Renal cortex interstitium (tissue), 11 donors: ENCODE results near the gene ANKRD13D. TPM values are rescaled to one million over a fixed set of nuclear protein-coding genes. Genes with fewer than 3 reads are reported as not detected.

ENCODE experiments used
- DNase-seq, 11 donors: peaks; one replicate each; pipeline ENCODE4 v3.0.0-alpha.2; 2013; ENCODE audit warnings: low read depth in 9 of 11, low spot score in 4 of 11; ENCODE audit errors: extremely low read depth in 1 of 11
- polyA plus RNA-seq, 3 donors: library from polyadenylated mRNA; unstranded; fragments of 120-200 nt; gene quantifications; one replicate each; pipeline ENCODE4 v1.2.1, GENCODE V29; 2013; ENCODE audit not compliant: insufficient read length in 3 of 3

Gene ANKRD13D
- polyA plus RNA-seq, 3 donors = 21.5 to 48.5 (median 30.5) TPM

DNA sequence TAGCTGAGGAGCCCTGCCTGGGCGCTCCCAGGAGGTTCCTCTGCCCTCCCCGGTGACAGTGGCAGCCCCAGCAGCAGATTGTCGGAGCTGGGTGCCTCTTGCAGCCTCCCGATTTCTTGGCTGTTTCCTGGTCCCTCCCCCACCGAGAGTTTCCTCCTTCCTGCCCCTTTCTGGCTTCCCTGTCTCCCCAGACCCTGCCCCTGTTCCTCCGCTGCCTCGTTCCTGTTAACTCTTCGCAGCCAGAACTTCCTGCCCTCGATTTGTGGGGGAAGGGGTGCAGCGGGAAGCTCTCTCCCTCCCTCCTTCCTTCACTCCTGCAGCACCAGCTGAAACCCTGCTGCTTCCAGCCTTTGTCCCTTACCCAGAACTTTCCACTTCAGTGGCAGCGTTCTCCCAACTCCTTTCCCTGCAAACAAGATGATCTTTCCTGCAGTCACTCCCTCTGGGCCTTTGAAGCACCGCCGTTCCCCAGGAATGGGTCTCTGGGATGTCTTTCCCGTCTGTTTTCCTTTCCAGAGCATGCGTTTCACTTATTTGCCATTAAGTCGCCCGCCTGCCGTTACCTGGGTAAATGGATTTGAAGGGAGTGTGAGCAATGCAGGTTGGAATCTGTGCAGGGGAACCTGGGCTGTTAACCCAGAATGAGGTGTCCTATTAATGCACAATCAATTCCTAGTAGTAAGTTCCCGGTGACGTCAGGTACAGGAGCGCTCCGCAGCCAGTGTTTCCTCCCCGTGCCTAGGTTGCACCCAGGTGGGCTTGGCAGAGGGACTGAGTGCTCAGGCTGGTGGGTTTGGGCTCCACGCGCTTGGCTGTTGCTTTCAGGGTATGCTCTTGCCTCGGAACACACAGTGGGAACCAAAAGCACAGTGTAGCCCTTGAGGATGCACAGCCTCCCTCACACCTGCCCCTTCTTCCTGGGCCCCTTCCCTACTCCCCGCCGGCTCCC lies 18.6 kb upstream of the ANKRD13D start:
- DNase-seq = peak in 6 of 11 donors; percentile 46 to 70 (median 66)

- DNase-seq = no peak
These were observed 17.9 kb upstream of the ANKRD13D start for GRCh38 chr11:67271205-67271540.

DNA sequence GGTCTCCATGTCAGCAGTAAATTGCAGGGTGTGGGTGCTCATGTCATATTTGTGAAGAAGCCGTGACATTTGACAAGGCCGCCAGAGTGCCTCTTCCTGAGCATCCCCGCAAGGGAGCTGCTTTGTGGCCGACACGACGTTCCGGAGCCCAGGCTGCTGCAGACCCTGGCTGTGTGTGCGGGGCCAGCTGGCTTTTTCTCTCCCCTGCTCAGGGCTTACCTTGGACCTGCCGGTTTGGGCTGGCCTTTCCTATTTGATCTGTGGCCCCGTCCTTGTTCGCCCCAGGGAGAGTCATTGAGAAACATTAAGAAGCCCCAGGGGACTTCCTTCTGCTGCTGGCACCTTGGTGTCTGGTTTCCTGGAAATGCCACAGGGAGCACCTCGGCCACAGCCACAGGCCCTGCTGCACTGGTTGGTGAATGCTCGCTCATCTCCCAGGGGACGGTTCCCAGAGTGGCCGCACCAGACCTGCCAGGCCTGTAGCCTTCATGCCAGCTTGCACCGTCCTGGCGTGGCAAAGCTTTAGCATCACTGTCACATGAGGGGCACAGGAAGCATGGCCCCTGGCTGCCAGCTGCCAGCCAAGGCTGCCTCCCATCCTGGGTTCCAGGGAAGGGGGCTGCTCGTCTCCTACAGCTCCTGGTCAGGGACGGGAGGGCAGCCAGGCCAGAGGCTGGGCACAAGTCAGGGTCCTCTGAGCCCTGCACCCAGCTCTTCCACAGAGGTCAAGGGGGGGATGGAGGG lies 17.4 kb upstream of the ANKRD13D start:
- no peak for DNase-seq

DNA sequence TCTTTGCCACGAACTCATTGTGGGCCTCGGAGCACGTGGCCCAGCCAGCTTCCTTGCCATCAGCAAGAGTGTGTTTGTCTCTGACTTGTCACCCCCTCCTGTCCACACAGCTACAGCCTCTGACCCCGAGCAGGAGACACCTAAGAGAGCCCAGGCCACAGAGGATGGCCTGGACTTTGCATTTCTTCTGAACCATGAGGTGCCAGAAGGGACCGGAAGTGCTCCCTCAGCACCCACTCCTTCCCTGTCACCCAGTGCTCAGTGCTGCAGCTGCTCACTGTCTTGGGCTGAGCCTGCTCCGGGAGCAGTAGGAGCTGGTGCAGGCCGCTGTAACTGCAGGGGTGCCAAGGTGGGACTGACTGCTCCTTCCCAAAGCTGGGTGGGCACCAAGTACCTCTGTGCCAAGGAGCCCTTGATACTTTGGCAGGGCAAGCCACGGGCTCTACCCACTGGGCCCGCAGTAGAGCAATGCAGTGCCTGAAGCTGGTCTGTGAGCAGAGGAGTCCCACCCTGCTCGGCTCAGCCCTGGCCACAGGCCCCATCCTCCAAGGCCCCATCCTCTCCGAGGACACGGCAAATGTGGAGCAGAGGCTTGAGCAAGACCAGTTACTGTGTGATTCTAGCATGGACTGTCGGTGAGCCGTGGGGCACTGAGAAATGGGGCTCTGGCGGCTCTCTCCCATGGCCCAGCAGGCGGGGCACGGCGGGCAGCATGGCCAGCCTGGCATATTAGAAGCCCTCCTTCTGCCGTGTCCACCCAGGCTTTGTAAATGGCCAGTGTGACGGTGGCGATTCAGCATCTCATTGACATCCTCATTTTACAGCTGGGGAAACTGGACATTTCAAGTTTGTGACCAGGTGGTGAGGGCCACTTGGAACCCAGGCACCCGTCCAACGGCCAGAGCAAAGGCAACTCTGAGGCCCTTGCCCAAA lies 16.5 kb upstream of the ANKRD13D start:
- no peak for DNase-seq

DNA sequence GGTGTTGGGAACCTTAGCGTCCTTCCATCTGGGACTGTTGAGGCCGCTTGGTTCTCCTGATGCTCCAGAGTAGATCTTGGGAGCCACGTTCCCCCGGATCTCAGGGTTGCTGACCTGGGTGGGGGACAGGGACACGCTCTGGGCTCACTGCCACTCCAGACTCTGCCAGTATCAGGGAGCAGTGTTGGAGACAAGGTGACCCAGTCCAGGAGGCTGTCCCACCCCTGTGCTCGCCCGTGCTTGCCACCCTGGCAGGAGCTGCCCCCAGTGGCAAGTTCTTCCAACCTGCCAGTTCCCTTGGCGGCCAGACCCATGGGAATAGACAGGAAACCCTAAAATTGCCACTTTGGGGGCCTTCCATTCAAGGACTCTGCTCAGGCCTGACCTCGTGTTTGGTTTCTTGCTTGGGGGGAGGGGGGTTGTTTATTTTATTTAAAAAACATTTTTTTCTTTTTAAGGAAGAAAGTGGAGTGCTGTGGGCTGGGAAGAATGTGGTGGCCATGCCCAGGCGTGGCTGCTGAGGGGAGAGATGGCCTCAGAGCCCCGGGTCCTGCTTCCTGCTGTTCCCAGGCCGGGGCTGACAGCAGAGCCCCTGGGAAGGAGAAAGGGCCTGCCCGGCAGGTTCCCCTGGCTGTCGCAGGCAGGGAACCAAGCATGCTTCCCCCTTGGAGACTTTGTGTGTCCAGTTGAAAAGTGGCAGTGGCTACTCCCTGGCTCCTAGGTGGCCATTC lies 15.7 kb upstream of the ANKRD13D start:
- DNase-seq = no peak

GRCh38 chr11:67274768-67275605 lies 14.1 kb upstream of the ANKRD13D start:
- DNase-seq = no peak

DNA sequence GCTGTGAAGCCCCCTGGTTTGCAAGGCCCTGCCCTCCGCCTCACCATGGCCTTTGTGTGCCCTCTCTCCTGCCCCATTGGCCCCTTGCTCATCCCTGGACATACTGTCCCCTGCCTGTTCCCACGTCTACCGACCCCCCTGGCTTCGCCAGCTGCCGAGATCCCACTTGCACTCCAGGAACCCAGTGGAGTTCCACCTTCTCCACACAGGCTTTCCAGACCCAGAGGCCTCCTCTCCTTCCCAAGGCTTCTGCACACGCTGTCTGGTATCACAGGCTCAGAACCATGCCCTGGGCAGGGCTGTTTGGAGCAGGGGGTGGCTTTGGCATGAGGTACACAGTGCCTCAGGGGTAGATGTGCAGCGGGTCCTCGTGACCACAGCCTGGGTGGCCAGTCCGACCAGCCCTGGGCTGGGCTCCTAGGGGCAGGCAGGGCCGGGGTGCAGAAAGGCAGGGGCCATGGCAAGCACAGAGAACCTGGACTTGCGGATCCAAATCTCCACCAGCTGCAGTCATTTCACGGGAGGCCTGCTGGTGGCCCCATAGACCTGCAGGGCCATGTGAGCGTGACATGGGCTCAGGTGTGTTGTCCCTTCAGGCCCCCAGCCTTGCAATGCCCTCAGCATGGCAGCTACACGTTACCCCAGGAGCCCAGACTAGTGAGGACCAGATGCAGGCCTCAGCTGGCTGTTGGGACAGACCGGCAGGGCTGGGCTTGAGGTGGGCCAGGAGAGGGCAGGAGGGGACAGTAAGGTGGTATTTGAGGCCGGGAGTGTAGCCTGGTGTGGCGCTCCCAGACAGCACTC lies 13.3 kb upstream of the ANKRD13D start:
- no peak for DNase-seq

GRCh38 chr11:67276781-67277230 lies 12.3 kb upstream of the ANKRD13D start:
- DNase-seq = no peak

DNA sequence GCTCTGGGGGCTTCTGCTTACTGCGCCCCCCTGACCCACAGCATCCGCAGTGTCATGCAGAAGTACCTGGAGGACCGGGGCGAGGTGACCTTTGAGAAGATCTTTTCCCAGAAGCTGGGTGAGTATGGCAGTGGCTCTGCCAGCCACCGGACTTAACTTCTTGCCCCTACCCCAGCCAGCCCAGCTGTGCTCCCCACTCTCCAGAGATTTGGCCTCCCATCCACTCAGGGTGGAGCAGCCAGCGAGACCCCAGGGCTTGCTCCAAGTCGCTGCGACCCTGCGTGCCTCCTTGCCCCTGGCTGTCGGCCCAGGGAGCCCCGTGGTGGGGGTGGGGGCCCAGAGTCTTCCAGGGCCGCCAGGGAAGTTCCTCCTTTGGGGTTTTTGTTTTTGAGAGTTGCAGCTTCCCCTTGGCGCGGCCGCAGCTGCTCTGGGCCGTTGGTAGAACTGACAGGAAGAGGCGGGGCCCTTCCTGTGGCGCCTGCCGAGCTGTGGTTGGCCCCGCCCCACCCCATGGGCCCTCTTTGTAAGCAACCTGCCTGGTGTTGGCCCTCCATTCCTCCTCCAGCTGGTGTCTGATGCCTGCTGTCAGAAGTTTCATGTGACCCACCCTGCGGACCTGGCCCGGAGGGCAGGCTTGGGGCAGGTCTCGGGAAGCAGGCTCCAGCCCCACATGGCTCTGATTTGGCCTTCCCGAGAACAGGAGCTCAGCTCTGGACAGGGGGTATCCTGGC lies 11.7 kb upstream of the ANKRD13D start:
- peak in 1 of 11 donors; percentile 44 for DNase-seq

DNA sequence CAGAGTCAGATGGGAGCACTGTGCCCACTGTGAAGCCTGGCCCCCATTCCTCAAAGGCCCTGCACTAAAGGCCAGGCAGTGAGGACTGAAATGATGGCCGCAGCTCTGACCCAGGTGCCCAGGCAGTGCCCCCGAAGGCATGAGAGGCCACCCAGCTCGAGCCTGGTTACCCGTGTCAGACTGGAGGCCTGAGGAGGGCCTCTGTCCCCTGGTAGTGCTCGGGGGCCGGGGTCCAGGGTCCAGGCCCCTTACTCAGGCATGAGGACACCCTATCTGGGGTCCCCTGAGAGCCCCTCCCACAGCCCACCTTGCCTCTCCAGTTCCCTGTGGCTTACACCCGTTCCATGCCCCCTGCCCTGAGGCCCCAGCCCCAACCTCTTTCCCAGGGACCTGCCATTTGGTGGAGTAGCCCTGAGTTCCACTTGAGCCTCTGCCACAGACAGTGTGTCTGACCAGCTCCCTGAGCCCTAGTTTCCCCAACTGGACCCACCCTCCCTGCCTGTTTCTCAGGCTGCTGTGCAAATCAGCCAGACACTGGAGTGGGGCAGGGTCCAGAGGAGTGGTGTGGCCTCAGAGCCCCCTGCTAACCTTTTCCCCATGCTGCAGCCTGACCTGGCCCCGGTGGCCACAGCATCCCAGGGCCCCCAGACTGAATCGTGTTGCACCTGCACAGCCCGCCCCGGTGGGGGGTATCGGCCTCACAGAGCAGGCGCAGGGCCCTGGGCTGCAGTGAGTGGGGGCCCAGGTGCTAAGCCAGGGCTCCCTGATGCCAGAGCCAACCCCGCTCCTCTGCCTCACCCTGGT lies 10.8 kb upstream of the ANKRD13D start:
- DNase-seq = no peak

DNA sequence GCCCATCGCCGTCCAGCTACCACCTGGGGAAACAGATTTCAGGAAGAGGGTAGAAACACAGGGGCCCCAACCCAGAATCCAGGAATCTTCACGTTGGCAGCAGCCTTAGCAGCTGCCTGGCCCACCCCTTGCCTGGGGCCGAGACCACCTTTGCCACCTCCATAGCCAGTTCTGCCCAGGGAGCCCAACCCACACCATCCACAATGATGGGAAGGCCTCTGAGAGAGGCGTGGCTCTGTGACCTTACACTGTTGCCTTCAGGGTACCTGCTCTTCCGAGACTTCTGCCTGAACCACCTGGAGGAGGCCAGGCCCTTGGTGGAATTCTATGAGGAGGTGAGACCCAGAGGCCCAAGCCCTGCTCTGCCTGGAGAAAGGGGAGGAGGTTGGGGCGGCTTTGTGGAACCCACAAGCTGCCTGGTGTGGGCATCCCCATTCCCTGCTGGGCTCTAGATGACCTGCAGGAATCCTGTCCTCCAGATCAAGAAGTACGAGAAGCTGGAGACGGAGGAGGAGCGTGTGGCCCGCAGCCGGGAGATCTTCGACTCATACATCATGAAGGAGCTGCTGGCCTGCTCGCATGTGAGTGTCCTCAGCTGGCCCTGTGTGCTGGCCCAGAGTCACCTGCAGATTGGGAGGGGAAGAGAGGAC lies 10.0 kb upstream of the ANKRD13D start:
- no peak for DNase-seq

- DNase-seq = no peak
These were observed 9.3 kb upstream of the ANKRD13D start for GRCh38 chr11:67279589-67280340.

DNA sequence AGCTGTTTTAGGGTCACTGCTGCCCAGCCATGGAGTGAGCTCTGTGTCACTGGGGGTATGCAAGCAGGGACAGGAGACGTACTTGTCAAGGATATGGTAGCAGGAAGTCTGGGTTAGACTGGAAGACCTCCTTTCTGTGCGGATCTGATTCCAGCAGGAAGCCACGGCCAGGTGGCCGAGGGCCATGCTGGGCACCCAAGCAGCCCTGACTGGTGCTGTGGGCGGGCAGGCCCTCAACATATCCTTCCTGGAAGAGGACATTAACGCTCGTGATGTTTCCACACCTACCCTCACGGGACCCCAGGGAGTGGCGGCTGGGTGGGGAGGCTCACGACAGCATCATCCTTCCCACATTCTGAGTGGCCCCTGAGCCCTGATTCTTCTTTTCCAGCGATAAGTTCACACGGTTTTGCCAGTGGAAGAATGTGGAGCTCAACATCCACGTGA lies 8.7 kb upstream of the ANKRD13D start:
- no peak for DNase-seq
